ENCODE measurements around the gene NKTR. TPM values are rescaled to one million over a fixed set of nuclear protein-coding genes. Genes with fewer than 3 reads are reported as not detected.

NKTR gene
- total RNA-seq, 1 donor from 2014 or later, result 21.2 TPM

DNA sequence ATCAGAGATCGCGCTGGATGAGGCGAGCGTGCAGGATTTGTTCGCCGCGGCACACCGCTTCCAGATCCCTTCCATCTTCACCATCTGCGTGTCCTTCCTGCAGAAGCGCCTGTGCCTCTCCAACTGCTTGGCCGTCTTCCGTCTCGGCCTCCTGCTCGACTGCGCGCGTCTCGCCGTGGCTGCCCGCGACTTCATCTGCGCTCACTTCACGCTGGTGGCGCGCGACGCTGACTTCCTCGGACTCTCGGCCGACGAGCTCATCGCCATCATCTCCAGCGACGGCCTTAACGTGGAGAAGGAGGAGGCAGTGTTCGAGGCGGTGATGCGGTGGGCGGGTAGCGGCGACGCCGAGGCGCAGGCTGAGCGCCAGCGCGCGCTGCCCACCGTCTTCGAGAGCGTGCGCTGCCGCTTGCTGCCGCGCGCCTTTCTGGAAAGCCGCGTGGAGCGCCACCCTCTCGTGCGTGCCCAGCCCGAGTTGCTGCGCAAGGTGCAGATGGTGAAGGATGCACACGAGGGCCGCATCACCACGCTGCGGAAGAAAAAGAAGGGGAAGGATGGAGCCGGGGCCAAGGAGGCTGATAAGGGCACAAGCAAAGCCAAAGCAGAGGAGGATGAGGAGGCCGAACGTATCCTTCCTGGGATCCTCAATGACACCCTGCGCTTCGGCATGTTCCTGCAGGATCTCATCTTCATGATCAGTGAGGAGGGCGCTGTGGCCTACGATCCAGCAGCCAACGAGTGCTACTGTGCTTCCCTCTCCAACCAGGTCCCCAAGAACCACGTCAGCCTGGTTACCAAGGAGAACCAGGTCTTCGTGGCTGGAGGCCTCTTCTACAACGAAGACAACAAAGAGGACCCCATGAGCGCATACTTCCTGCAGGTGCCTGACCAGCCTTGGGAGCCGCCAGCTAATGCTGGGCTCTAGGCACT lies 85.7 kb downstream of the NKTR start:
- intact Hi-C loops (cut with DNase I), result no loop called here
- DNase-seq (ENCODE audit: missing footprints) (peak; percentile 52), ATAC-seq (no peak)

DNA sequence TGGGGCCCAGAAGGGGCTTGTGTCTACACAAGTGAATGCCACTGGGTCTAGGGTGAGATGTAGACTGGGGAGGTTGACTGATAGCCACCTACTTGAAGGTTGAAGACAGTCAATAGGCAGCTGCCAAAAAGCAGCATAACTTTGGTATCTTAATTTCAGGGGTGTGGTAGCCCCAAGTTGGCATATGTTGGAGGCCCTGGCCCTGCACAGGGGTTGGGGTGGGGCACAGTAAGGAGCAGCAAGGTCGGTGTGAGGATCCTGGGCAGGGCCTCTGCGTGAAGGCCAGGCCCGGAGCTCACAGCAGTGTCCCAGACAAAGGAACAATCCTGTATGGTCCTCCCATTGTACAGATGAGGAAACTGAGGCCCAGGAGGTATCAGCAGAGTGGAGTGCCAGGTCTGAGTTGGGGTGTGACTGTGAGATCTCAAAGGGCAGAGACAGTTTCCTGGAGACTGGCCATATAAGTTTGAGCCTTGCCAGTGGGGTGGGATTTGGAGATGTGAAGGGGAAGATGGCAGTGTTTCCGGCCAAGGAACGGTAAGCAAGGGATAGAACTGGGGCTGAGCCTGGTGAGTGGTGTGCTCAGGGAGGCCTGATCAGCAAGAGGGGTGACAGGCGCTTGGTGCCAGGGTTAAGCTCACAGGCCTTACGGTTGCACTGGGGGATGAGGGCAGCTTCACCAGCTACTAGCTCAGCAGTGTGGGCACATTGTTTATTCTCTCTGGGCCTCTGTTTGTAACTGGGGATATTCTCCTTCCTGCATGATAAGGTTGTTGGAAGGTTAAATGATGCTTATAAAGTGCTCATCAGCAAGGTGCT lies 86.6 kb downstream of the NKTR start:
- intact Hi-C loops (cut with DNase I), result no loop called here
- no peak for ATAC-seq
- DNase-seq (ENCODE audit: missing footprints), result no peak

DNA sequence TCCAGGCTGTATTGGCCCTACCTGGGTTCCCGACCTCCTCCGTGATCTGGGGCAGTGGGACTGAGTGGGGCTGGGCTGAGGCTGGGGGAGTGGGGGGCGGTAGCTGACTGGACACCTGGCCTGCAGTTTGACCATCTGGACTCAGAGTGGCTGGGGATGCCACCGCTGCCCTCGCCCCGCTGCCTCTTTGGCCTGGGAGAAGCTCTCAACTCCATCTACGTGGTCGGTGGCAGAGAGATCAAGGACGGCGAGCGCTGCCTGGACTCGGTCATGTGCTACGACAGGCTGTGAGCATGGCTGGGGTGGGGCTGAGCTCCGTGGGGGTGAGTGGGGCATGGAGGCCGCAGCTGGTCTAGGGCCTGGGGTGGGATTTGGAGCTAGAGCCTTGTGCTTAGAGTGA lies 87.5 kb downstream of the NKTR start:
- no peak for ATAC-seq
- DNase-seq (ENCODE audit: missing footprints), result no peak
- intact Hi-C loops (cut with DNase I), result no loop called here

DNA sequence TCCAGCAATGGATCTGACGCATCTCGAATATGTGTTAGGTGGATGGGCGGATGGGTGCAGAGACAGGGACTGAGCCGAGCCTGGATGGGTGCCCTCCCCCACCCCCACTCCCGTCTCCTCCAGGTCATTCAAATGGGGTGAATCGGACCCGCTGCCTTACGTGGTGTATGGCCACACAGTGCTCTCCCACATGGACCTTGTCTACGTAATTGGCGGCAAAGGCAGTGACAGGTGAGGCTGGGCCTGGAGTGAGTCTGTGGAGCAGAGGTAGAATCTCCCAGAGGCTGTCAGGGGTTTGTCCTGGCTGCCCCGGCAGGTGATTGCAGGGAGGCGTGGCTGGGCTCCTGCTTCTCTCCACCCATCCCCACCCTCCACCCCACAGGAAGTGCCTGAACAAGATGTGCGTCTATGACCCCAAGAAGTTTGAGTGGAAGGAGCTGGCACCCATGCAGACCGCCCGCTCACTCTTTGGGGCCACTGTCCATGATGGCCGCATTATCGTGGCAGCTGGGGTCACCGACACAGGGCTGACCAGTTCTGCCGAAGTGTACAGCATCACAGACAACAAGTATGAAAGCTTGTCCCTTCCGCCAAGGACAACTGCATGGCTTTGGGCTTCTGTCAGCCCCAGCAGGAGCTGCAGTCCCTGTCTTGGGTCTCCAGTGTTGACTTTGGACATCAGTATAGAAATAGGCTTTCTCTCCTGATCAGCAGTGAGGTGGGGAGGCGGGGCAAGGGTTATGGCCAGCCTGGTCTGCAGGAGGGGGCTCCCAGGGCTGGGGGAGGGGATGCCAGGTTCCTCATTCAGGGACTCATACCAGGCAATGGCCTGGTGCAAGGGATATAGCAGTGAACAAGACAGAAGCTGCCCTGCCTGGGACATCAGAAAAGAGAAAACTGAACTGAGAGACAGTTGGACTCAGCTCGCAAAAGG lies 88.3 kb downstream of the NKTR start:
- DNase-seq (ENCODE audit: missing footprints), result no peak
- no peak for ATAC-seq
- intact Hi-C loops (cut with DNase I), result no loop called here

DNA sequence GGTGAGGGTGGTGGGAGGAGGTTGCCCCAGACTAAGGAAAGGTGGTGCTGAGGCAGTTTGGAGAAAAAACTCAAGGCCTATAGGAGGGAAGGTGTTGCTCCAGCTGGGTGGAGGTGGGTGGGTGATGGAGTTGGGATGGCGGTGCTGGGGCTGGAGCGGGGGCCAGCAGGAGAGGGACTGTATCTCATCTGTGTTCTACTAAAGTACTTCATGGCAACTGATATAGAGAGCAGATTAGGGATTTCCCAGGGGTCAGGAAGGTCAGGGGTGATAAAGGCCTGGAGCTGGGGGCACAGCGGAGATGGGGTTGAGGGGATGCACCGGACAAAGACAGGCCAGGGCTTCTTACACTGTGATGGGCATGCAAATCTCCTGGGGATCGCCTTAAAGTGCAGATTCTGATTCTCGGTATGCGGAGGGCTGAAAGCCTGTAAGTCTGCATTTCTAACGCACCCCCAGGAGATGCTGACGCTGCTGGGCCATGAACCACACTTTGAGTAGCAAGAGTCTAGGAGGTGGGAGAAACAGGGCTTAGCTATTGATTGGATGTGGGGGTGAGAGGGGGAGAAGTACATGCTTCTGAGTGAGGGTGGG lies 89.0 kb downstream of the NKTR start:
- DNase-seq (ENCODE audit: missing footprints) (no peak), ATAC-seq (no peak)
- intact Hi-C loops (cut with DNase I), result no loop called here

DNA sequence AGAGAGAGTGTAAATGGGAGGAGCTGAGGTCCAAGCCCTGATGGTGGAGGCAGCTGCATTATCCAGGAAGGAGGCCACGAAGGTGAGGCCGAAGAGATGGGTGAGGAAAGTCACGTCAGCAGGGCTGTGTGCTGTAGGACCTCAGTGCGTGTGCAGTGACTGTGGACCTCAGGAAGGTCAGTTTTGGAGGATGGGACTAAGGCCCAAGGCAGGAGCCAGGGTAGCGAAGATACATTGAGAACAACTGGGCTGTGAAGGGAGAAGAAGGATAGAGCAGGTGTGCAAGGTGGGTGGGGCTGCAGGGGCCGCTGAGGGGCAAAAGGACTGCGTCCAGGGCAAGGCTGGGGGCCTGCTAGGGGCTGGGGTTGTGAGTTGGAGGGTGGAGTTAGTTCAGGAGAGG lies 89.7 kb downstream of the NKTR start:
- no peak for ATAC-seq
- no peak for DNase-seq (ENCODE audit: missing footprints)
- intact Hi-C loops (cut with DNase I), result no loop called here

DNA sequence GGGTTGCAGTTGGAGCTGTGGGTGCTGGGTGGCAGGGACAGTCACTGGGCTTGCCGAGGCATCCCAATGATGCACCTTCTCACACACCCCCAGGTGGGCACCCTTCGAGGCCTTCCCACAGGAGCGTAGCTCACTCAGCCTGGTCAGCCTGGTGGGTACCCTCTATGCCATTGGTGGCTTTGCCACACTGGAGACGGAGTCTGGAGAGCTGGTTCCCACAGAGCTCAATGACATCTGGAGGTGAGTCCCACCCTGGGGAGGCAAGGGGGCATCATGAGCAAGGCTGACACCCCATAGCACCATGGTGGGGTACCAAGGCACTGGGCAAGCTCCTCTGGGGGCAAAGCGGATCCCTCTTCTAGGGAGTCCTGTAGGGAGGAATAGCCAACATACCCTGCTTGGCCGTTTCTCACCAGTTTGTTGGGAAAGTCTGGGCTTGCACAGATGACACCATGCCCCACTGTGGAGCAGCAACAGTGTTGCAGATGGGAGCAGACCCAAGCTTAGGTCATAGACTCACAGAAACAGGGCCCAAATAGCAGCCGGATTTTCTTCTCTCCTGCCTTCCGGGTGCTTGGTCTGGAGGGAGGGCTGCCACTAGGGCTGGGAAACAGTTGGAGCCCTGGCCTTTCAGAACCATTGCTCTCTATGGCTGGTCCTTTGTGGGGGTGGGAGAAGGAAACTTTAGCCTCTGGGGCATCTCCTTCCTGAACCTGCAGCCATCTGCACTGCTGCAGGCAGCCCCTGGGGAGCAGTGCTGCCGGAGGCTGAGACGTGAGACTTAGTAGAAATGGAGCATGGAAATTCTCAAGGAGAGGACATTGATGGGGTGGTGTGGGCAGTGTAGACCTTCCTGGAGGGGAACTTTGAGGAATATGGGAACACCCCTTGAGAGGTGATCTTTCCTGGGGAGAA lies 90.5 kb downstream of the NKTR start:
- intact Hi-C loops (cut with DNase I), result no loop called here
- no peak for DNase-seq (ENCODE audit: missing footprints)
- ATAC-seq, result no peak

DNA sequence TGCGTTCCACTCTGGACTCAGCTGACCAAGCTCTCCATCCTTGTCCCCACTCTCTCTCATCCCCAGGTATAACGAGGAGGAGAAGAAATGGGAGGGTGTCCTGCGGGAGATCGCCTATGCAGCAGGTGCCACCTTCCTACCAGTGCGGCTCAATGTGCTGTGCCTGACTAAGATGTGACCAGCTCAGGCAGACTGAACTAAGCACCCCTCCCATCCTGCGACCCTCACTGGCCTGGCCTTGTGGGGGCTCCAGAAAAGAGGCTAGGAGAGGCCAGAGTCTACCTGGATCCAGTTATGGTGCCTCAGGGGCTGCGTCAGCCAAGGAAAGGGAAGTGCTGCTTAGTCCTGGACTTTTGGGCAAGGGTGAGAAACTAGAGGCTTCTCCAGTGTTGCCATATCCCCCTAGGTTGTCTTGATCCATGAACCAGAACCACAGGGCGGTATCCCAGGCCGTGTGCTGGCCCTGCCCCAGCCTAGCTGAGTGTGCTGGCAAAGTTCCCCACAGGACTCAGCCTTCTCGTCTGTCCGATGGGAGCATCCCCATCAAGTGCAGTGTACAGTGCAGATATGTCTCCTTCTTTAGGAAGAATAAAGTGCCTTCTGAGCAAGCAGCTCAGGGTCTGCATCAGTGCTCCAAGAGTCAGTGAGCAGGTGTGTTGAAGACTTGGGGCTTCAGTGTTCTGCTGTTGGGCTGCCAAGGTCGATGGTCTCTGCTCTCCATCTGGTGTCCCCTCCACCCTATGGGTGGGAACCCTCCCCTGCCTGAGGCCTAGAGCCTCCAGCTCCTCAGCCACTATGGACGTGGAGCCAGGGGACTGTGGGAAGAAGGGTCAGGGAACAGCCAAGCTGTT lies 91.6 kb downstream of the NKTR start:
- ATAC-seq, result peak; percentile 6
- intact Hi-C loops (cut with DNase I), result no loop called here
- DNase-seq (ENCODE audit: missing footprints), result no peak

DNA sequence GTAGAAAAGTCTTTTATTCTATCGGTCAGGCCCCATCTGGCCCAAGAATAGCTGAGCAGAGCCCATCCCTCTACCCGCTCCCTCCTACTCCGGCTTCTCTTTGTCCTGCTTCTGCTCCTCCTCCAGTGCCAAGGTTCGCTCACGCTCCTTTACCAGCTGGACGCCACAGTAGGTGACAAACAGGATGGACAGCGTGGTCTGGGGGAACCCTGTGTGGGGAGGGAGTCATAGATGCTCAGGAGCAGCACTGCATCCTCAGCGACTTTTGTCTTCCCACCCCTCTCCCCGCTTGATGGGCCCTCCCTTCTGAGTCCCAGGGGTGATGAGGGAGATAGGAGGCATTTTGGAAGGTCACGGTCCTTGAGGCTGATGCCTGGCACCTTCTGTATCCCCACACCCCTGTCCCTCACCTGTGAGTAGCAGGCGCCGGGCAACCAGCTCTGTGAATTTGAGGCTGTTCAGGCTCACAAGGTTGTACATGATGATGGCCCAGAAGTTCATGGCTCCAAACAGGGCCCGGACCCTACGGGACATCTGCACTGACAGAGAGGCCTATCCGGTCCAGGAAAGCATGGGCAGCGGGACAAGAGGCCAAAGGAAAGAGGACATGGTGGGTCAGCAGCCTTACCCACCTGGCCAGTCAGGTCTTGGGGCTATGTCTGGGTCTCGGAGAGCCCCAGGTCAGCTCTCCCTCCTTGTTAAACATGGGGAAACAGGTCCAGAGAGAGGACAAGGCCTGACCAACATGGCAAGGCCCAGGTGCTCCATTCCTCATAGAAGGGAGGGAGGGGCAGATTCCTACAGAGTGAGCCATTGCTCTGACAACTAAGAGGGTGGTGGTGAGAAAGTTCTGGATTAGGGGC lies 92.4 kb downstream of the NKTR start:
- intact Hi-C loops (cut with DNase I), result no loop called here
- no peak for DNase-seq (ENCODE audit: missing footprints)
- ATAC-seq, result peak; percentile 6

DNA sequence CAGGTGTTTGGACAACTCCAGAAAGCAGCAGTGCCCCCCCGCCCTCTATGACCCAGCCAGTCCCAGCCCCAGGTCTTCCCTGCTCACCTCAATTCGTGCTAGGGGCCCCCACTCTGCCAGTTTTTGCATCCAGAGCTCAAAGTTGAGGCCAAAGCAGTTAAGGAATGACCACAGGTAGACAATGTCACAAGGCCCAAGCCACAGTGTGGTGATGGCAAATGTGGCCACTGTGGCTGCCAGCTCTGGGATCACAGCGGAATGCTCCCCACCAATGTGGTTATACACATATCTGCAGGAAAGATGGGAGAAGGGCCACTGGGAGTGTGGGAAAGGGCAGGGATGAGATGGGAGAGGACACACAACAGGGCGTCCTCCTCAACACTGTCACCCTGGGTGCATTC lies 93.0 kb downstream of the NKTR start:
- DNase-seq (ENCODE audit: missing footprints) (no peak), ATAC-seq (no peak)
- intact Hi-C loops (cut with DNase I), result no loop called here

DNA sequence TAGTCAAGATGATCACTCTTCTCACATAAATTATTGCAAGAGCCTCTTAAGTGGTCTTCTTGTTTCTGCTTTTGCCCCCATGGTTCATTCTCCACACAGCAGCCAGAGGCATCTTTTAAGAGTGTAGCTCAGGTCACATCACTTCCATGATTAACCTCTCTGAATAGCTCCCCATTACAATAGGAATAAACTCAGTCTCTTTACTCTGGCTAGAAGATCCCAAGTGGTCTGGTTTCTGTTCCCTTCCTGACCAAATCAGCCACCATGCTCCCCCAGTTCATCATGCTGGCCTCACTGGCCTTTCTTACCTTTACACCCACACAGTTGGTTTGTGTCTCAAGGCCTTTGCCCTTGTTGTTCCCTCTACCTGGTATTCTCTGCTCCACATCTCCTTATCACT lies 93.9 kb downstream of the NKTR start:
- ATAC-seq (no peak), DNase-seq (ENCODE audit: missing footprints) (no peak)
- intact Hi-C loops (cut with DNase I), result no loop called here

DNA sequence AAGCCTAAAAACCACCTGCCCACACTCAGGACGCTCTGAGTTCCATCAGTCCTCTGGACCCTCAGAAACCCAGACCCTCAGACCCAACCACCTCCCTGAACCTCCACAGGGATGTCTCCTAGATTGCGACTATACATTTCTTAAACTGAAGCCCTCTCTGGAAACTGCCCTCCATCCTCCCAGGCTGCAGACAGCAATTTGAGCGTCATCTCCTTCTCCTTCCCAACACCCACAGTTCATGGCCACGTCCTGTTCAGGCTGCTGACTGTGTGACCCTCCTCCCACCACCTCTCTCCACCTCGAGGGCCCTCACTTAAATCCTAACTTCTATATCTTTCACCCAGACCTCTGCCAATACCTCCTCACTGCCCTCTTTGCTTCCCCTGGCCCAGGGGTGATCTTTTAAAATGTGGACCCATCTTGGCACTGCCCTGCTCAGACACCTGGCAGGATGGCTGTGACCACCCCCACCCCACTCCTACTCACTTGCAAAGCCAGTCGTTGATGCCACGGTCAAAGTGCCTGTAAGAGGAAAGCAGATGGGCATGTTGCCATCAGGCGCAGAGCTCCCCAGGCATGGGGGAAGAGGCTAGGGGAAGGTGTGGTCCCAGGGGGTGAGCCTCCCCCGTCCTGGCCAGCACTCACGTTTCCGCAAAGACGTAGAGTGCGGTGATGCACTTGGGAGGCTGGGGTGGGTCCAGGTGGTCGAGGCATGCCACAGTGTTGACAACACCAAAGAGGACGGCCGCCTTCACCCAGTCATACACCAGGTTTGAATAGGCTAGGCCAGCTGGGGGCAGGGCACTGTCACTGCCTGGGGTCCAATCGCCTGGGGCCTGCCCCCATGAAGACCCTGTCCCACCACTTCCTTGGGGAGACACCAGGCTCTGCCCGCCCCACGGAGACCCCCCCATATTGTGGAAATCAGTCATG lies 96.1 kb downstream of the NKTR start:
- no peak for DNase-seq (ENCODE audit: missing footprints)
- no peak for ATAC-seq

DNA sequence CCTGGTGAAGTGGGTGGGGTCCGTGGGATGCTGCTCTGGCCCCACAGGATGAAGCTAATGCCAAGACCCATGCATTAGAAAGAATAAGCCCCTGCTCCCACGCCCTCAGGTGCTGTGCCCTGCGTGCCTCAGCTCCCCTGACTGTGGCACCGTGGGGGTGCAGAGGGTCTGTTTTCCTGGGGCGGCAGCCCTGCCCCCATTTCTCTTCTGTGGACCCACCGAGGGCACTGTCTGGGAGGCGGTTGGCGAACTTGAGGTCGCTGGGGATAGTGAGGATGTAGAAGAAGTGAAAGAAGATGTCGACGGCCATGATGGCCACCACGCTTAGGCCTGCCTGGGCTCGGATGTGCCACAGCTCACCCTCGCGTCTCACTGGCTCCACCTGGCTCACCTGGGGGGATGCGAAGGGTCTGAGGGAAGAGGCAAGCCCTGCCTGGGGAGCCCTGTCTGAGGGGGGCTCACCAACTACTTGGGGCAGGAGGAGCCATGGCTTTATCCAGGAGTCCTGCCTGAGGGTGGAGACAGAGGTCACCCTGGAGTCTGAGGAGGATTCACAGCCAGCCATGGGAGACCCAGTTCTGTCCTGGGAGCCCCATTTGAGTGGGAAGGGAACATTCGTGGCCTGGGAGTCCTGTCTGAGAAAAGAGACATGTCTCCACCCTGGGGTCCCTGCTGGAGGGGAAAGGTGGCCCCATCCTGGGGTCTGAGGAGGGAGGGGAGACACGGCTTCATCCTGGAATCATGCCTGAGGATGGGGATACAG lies 97.0 kb downstream of the NKTR start:
- ATAC-seq, result no peak
- DNase-seq (ENCODE audit: missing footprints), result no peak

More for the DNA sequence above, 96.1 kb downstream of the NKTR start:
- intact Hi-C loops (cut with DNase I), result no loop called here

More for the DNA sequence above, 97.0 kb downstream of the NKTR start:
- intact Hi-C loops (cut with DNase I), result no loop called here

Measured in Right ventricle myocardium inferior (tissue), 1 donor.